Neural progenitor cell (in vitro differentiated cells): ENCODE results near the gene TMEM87B. TPM values are rescaled to one million over a fixed set of nuclear protein-coding genes. Genes with fewer than 3 reads are reported as not detected.

Experiments
- DNase-seq: peaks from one replicate; pipeline ENCODE4 v3.0.0-alpha.2; 2016; ENCODE audit warnings: low spot score
- H2AFZ ChIP-seq: fragments of 200-600 bp; sonication (generic); replicated peaks from 2 replicates; pipeline ENCODE4 v1.6.1; 2016; ENCODE audit warnings: antibody characterized with exemption
- H3F3A ChIP-seq: fragments of 200-600 bp; sonication (generic); 2 replicates; pipeline ENCODE4 v1.6.1; 2016; ENCODE audit warnings: antibody characterized with exemption, low read depth
- H3K27ac ChIP-seq: fragments of 200-600 bp; sonication (generic); 2 replicates; pipeline ENCODE4 v1.5.1; 2016; ENCODE audit warnings: mild to moderate bottlenecking
- H3K27me3 ChIP-seq: fragments of 200-600 bp; sonication (generic); 2 replicates; pipeline ENCODE4 v1.6.1; 2016; ENCODE audit warnings: mild to moderate bottlenecking, moderate library complexity
- H3K36me3 ChIP-seq: fragments of 200-600 bp; sonication (generic); 2 replicates; pipeline ENCODE4 v1.5.1; 2016
- H3K4me1 ChIP-seq: fragments of 200-600 bp; sonication (generic); 2 replicates; pipeline ENCODE4 v1.6.1; 2016; ENCODE audit warnings: mixed run types
- H3K4me2 ChIP-seq: fragments of 200-600 bp; sonication (generic); 2 replicates; pipeline ENCODE4 v1.6.1; 2016
- H3K4me3 ChIP-seq: fragments of 200-600 bp; sonication (generic); 2 replicates; pipeline ENCODE4 v1.5.1; 2016
- H3K79me2 ChIP-seq: fragments of 200-600 bp; sonication (generic); 2 replicates; pipeline ENCODE4 v1.6.1; 2016; ENCODE audit warnings: low read depth
- H3K9ac ChIP-seq: fragments of 200-600 bp; sonication (generic); 2 replicates; pipeline ENCODE4 v1.6.1; 2016
- H3K9me3 ChIP-seq: fragments of 200-600 bp; sonication (generic); 2 replicates; pipeline ENCODE4 v1.5.1; 2016; ENCODE audit warnings: low read depth
- H4K20me1 ChIP-seq: fragments of 200-600 bp; sonication (generic); 2 replicates; pipeline ENCODE4 v1.6.1; 2016; ENCODE audit warnings: low read depth
- H3K27ac Mint-ChIP-seq: 3 replicates; pipeline ENCODE4 v1.8.0; 2021; ENCODE audit warnings: mixed read lengths
- H3K27me3 Mint-ChIP-seq: 2 replicates; pipeline ENCODE4 v1.8.0; 2022; ENCODE audit warnings: low read depth, mild to moderate bottlenecking, inconsistent platforms, moderate library complexity, mixed read lengths; ENCODE audit not compliant: insufficient read depth
- H3K36me3 Mint-ChIP-seq: 3 replicates; pipeline ENCODE4 v1.8.0; 2021; ENCODE audit warnings: mixed read lengths
- H3K4me1 Mint-ChIP-seq: 3 replicates; pipeline ENCODE4 v1.8.0; 2021; ENCODE audit warnings: mixed read lengths
- H3K4me3 Mint-ChIP-seq: 3 replicates; pipeline ENCODE4 v1.8.0; 2021; ENCODE audit warnings: mild to moderate bottlenecking, moderate library complexity, mixed read lengths
- H3K9me3 Mint-ChIP-seq: 3 replicates; pipeline ENCODE4 v1.8.0; 2020; ENCODE audit warnings: mixed read lengths
- CTCF ChIP-seq: fragments of 200-600 bp; sonication (generic); IDR thresholded peaks from 2 replicates; pipeline ENCODE4 v1.5.1; 2017; ENCODE audit warnings: antibody characterized with exemption, mild to moderate bottlenecking
- EZH2 ChIP-seq: fragments of 200-600 bp; sonication (generic); IDR thresholded peaks from 2 replicates; pipeline ENCODE4 v1.6.1; 2017; ENCODE audit warnings: antibody characterized with exemption, mild to moderate bottlenecking, moderate library complexity
- EZH2phosphoT487 ChIP-seq: fragments of 200-600 bp; sonication (generic); IDR thresholded peaks from 2 replicates; pipeline ENCODE4 v1.6.1; 2017; ENCODE audit warnings: antibody characterized with exemption
- total RNA-seq: library from RNA; depleted of rRNA; stranded (reverse); fragments of >200 nt; gene quantifications from 2 replicates; pipeline ENCODE4 v1.2.3, GENCODE V29; 2015; ENCODE audit warnings: low replicate concordance

TMEM87B gene
- total RNA-seq, 1 donor from 2014 or later, result 34.4 TPM

GRCh38 chr2:112151701-112152440 is 96.8 kb downstream of the TMEM87B start:
- Histone ChIP-seq H3K36me3 (no peaks in the 10 kb centered on the region), H3K4me1 (peaks cover 16% of the 10 kb centered on the region), H3K4me3 (no peak overlapping the region), H3K4me2 (no peak overlapping the region), H4K20me1 (no peaks in the 10 kb centered on the region), H3K27me3 (no peaks in the 10 kb centered on the region), H3F3A (no peaks in the 10 kb centered on the region), H3K9me3 (no peaks in the 10 kb centered on the region), H3K79me2 (no peaks in the 10 kb centered on the region), H3K27ac (no peak overlapping the region), H3K9ac (no peak overlapping the region), H2AFZ (no peak overlapping the region)
- DNase-seq, result no peak
- Mint-ChIP-seq H3K9me3 (no peaks in the 10 kb centered on the region), H3K27ac (no peak overlapping the region), H3K36me3 (peaks cover 39% of the 10 kb centered on the region), H3K4me3 (no peak overlapping the region), H3K27me3 (peaks cover 4% of the 10 kb centered on the region), H3K4me1 (peaks cover 27% of the 10 kb centered on the region)
- TF ChIP-seq EZH2phosphoT487, result no peak
- no peak for TF ChIP-seq EZH2
- no peak for TF ChIP-seq CTCF

GRCh38 chr2:112152476-112153178 is 97.6 kb downstream of the TMEM87B start:
- no peak overlapping the region for H3K4me3 Mint-ChIP-seq
- Histone ChIP-seq H3K4me1 (peaks cover 16% of the 10 kb centered on the region), H3K27ac (no peak overlapping the region), H3K9ac (no peak overlapping the region), H2AFZ (no peak overlapping the region), H3K4me3 (no peak overlapping the region), H3K79me2 (no peaks in the 10 kb centered on the region), H3K27me3 (no peaks in the 10 kb centered on the region), H4K20me1 (no peaks in the 10 kb centered on the region), H3F3A (no peaks in the 10 kb centered on the region), H3K36me3 (no peaks in the 10 kb centered on the region), H3K4me2 (no peak overlapping the region), H3K9me3 (no peaks in the 10 kb centered on the region)
- no peak for DNase-seq
- TF ChIP-seq CTCF, result no peak
- TF ChIP-seq EZH2phosphoT487, result no peak
- TF ChIP-seq EZH2, result no peak
- H3K27ac Mint-ChIP-seq, result no peak overlapping the region
- H3K9me3 Mint-ChIP-seq, result no peaks in the 10 kb centered on the region
- peaks cover 4% of the 10 kb centered on the region for H3K27me3 Mint-ChIP-seq
- H3K4me1 Mint-ChIP-seq, result peaks cover 27% of the 10 kb centered on the region
- peaks cover 31% of the 10 kb centered on the region for H3K36me3 Mint-ChIP-seq

GRCh38 chr2:112153179-112153490 is 98.1 kb downstream of the TMEM87B start:
- peaks cover 16% of the 10 kb centered on the region for H3K4me1 ChIP-seq
- no peaks in the 10 kb centered on the region for H4K20me1 ChIP-seq
- Mint-ChIP-seq H3K4me1 (peaks cover 24% of the 10 kb centered on the region), H3K9me3 (no peaks in the 10 kb centered on the region), H3K27ac (no peak overlapping the region), H3K36me3 (peaks cover 26% of the 10 kb centered on the region), H3K4me3 (no peak overlapping the region), H3K27me3 (peaks cover 4% of the 10 kb centered on the region)
- no peak overlapping the region for H3K9ac ChIP-seq
- H3K4me3 ChIP-seq, result no peak overlapping the region
- TF ChIP-seq EZH2phosphoT487 (no peak), CTCF (no peak), EZH2 (no peak)
- no peak overlapping the region for H3K4me2 ChIP-seq
- no peaks in the 10 kb centered on the region for H3K27me3 ChIP-seq
- no peaks in the 10 kb centered on the region for H3K36me3 ChIP-seq
- no peak overlapping the region for H2AFZ ChIP-seq
- no peaks in the 10 kb centered on the region for H3K9me3 ChIP-seq
- H3K79me2 ChIP-seq, result no peaks in the 10 kb centered on the region
- no peak for DNase-seq
- no peak overlapping the region for H3K27ac ChIP-seq
- H3F3A ChIP-seq, result no peaks in the 10 kb centered on the region
